GM19025 (cell line): ENCODE data around the gene MYH9.

Experiments used
- ATAC-seq: cut with Tn5 transposase; IDR thresholded peaks from one replicate; pipeline ENCODE4 v1.9.1; 2021; ENCODE audit warnings: mild to moderate bottlenecking, low read depth, moderate library complexity; ENCODE audit not compliant: unreplicated experiment

The MYH9 gene

DNA sequence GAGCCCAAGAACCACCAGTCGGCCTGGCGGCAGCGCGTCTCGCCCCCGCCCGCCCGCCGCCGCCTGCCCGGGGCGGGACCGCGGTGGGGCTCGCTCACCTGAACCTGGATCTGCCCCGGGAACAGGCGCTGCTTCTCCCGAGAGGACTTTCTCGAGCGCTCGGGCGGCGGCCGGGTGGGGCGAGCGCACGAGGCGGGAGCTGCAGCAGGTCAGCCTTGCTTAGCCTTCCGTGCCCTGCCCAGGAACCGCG is 133 bp downstream of the MYH9 start:
- peak; percentile 2 for ATAC-seq

DNA sequence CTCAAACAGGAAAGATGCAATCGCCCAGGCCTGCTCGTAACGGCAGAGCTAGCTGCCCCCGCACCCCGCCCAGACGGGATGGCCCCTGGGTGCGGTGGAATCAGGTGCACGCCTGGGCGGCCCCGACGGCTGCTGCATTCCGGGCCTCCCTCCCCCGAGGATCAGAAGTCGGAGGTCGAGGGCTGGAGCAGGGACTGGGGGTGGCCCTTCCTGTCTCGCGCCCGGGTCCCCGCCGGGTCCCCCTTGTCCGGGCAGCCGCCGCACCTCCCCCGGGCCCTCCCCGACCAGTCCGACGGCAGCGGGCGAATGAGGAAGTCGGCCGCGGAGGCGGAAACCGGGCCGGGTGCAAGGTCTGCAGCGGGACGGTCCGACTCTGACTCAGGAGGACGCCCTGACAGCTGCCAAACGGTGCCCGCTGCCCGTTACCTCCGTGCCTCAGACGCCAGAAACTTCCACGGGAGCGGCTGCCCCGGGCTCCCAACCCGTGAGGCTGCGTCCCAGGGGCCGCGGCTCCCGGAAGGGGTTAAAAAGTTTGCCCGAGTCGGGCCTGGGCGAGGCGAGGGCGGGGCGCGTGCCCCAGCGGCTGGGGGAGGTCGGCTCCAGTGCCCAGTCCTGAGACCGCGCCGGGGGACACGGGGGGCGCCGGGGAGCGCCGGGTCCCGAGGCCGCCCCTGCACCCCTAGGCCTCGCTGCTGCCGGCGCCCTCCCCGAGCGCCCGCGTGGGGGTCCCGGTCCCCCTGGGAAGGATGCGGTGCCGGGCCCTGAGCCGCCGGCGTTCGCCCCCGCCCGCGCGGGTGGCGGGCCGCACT is 663 bp downstream of the MYH9 start:
- no peak for ATAC-seq

DNA sequence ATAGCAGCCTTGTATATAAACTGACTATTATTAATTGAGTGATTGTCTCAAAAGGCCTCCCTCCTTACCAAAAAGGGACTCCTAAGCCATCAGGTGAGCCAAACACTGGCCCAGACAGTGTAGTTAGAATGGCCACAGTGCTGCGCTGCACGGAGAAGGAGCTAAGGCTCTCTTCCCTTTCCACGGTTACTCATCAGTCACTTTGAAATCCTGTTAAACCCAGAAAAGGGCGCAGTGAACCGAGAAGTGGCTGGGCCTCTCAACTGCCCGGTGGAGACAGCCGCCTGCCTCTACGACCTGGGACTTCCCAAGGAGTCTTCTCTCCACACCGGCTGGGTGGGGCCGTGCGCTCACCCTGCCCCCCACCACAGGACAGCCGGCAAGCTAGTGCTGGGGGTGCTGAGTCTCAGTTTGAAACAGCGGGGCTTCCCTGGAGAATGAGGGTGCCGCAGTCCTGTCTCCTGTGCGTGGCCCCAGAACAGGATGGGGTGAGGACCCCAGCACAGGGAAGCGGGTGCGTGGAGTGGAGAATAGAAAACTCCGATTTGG is 1.3 kb downstream of the MYH9 start:
- no peak for ATAC-seq

DNA sequence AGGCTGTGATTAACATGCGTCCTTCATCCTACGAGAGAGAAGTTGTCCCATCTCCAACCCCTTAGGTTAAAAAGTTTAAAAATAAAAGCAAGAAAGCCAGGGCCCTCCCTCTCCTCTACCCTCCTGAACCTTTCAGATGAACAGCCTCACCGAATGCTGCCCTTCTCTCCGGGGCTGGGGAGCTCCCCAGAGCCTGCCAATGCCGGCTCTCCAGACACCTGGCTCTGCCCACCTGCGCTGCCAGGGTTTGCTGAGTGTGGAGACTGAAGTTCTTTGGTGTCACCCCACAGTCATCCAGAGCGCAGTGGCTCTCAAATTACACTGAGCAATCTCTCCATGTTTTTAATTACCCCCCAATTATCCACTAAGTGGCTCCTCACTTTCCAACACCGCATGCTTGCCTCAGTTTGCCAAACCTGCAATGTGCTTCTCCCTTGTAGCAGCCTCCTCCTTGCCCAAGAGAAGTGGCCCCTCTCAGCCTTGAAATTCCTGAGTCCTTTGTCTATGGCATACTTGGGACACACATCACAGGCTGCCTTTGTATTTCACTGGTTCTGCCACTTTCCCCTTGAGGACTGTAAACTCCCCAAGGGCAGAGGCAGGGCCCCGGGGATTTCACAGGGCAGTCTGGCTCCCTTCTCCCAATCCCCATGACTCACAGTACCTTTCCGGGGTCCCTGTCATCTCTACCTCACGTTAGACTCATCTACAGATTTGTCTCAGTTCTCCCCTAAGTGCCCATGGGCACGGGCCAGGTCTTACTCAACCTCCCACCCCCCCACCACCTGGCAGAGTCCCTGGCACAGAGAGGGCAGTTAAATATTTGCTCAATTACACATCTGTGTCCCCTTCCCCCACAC is 2.0 kb downstream of the MYH9 start:
- no peak for ATAC-seq

DNA sequence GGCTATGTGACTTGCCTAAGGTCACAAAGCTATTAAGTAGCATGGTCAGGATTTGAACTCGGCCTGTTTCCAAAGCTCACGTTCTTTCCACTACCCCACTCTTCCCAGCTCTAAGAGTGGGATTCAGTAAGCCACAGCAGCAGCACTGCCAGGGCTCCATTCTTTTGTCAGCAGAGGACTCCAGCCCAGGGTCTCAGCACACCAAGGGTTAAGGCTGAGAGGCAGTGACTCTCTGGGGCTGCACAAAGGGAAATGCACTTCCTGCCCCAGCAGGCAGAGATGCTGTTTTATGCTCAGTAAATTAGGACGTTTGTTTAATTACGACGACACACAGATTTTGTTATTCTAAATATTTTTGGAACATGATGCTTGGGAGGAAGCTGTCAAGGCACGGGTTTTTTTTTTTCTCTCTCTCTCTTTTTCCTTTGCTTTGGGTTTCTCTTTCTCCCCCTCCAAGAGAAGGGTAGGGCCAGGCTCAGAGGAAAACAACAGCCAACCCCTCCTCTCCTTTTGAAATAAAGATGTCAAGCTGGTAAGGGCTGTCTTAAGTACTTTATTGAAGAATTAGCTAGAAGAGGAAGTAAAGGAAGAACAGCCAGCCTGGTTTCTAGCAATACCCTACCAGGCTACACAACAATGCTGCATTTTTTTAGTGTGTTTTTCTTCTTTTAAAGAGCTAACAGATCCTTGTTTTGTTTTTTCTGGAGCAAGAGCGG is 2.8 kb downstream of the MYH9 start:
- no peak for ATAC-seq

DNA sequence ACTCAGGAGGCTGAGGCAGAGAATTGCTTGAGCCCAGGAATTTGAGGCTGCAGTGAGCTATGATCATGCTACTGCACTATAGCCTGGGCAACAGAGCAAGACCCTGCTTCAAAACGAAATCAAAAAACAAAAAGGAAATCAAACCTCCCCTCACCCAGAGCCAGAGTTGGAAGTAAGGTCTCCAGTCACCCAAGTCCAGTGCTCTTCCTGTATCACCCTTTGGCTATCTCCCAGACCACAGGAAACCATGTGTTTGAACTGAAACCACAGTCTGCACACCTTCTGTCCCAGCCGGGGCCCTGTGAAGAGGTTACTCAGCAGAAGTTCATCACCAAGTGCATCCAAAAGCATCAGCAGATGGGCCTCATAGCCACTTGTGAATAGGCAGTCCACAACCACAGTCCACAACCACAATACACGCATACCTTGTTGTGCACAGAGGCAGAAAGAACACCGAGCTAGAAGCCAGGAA is 4.6 kb downstream of the MYH9 start:
- no peak for ATAC-seq

DNA sequence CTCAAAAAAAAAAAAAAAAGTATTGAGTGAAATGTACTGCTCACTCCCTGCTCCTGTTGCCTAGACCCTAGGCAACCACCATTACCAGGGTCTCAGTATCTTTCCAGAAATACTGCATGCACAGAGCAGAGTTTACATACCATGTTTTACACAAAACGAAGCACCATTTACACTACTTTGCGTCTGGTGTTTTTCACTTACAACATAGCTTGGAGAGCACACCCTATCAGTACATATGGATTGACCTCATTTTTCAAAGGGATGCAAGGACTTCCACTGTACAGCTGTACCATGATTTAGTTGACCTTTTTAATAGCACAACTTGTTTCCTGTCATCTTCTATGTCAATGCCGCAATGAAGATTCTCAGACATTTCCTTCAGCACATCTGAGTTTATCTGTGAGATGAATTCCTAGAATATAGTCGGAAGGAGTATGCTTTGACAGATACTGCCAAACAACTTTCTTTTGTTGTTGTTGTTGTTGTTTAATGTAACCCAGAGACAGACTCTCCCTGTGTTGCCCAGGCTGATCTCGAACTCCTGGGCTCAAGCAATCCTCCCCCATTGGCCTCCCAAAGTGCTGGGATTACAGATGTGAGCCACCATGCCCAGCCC is 6.1 kb downstream of the MYH9 start:
- ATAC-seq, result no peak

DNA sequence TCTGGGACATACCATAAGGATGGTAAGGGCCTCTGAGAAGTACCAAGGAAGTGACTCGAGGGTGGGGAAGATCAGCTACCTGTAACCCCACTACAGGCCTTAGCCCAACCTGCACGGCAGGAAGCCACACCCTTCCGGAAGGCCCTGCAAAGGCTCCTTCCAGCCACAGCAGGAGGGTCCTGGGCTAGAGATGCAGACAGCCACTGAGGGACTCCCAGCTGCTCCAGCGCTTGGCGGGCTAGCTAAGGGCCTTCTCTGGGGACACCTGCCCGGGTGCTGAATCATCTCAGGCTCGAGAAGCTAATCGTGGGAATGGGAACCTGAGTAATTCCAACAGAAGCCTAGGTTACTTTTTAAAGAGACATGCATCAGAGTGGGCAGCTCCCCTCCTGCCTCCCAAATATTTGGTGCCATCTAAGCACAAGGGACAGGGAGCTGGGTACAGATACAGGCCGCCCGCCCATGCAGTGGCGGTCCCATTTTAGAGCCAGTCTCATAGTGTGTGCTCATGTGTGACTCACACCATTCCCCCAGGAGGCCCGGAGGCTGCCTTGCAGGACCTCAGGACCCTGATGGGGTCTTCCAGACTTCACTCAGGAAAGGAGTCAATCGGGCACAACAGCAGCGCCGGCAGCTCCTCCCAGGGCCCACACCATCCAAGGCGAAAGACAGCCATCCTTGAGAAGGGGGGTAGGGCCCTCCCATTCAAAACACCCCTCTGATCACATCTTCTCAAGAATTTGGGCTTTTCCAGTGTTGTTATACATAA is 8.0 kb downstream of the MYH9 start:
- ATAC-seq, result no peak

DNA sequence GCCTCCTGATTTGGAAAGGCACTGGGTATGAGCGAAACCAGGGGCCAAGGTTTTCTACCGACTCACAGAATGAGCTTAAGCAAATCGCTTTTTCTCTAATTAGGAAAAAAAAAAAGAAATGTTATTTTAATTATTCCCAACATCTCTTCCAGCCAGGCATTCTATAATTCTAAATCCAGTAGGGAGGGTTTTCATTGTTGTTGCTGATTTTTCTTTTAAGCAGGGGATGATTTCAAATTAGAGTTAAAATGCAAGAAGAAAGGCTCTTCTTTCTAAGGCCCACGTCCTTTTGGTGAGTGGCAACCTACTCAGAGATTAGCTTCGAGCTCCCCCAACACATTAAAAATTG is 8.9 kb downstream of the MYH9 start:
- ATAC-seq, result no peak

DNA sequence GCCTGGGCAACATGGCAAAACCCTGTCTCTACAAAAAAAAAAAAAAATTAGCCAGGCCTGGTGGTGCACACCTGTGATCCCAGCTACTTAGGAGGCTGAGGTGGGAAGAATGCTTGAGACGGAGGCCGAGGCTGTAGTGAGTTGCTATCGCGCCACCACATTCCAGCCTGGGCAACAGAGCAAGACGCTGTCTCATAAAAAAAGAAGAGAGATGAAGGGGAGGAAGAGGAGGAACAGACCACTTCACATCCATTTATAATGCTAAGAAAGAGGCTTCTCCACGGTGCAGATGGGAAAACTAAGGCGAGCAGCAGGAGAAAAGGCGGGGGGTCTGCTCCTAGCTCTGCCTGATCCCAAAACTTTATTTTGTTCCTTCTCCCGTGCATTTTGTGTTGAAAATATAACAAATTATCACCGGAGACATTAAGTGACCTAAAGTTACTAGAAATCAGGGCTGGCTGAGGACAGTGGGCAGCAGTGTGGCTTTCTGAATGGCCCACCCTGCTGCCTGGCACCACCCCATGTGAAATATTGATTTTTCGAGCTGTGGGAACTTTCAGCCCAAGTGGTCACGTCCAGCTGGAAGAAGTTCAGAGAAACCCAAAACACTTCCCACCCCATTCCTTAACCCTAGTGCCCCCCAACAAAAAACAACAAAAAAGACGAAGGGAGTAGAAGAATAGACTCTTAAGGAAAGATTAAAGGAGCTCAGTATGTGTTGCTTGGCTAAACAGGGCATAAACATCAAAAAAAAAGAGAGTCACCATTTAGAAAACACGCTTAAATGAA is 9.5 kb downstream of the MYH9 start:
- no peak for ATAC-seq

DNA sequence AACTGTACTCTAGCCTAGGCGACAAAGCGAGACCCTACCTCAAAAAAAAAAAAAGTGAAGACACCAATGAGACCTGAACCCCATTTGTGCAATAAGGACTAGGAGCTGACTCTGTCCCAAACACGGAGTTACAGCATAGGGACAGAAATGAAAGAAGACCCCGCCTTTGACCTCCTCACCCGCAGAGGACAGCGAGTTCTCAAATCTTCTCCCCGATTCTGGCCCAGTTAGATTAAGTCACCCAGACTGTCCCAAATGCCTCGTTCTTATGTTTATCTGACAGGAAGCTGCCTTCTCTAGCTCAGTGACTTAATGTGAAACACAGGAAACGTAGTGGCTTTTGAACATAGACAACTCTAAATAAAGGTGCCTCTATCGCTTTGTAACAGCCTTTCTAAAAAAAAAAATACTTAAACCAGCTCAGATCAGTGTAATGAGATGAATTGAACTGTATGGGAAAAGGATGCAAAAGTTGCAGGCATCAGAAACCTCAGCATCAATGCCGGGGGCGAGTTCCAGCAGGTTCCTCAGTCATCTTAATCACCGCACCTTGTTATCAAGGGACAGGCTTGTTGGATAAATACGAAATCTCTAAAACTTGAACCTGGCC is 10.6 kb downstream of the MYH9 start:
- no peak for ATAC-seq

DNA sequence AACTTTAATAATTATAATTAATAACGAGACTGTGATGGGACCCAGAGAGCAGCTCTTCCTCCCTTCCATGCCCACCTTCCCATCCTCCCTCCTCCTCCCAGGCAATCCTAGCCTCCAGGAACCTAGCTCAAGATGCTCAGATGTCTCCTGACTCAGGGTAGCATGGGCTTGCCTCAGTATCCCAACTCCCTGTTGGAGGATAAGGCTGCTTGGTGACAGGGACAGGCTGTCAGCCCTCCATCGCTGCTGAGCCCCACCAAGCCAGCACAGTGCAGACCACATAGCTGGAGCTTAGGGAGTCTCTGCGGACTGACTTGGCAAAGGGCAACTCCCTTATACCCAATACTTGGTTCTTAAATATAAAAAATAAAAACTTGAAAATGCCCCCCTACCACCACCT is 11.5 kb downstream of the MYH9 start:
- ATAC-seq, result no peak

DNA sequence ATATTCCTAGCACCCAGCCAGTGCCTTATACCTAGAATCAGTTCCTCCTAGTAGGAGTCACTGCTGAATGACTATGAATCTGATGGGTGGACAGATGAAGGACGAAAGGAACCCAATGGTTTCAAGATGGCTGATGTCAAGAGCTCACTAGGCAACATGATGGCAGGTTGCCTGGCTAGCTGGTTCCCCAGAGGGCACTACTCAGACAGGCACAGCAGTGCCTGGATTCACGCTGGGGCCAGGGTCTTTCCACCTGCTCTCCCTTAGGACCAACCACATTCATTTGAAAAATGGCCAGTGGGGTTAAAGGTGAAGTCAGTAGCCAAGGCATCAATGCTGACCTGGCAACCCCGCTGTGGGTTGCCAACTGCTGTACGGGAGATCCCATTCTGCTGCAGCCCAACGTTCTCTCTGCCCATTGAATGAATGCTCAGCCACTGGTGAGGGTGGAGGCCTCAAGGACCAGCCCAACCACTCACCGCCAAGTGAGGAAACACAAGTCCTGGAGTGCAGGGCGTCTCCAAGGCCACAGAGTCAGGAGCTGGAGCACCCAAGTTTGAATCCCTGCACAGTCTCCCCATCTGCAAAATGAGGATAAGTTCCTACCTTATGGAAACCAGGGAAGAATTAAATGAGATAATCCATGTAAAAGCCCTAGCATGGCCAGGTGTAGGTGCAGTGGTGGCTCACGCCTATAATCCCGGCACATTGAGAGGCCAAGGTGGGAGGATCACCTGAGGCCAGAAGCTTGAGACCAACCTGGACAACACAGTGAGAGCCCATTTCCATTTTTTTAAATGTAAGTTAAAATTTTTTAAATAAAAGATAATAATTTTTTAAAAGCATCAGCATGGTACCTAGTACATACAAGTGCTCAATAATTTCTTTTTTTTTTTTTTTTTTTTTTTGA is 12.4 kb downstream of the MYH9 start:
- no peak for ATAC-seq

DNA sequence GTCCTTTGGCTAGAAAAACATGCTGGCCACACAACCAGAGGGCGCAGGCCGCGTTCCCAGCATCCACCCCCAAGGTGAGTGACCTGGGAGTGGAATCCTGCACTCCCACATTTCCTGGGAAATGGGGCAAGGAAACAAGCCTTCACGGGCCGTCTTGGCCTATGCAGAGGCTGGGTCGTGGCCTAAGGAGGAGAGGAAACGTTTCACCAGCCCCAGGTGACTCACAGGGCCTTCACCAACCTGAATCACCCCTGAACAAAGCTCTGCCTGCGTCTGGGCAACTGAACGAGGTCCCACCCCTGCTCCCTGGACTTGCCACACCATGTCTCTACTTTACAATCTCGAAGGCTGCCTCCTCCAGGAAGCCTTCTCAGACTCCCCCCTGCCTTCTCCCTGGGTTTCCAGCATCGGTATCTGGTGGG is 13.2 kb downstream of the MYH9 start:
- ATAC-seq, result no peak

DNA sequence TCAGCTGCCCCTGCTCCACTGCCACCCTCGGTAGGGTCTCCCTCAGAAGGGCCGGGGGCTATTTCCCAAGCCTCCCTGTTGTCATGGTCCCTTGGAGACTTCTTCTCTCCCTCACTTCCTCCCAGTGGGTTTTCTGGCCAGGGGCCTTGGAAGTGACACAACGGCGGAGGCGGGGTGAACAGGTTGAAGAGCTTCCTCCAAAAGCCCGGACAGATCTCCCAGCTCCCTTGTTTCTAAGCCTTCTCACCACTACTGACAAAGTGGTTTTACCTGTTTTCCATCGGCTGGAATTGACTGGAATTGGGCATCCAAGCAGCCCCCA is 14.5 kb downstream of the MYH9 start:
- ATAC-seq, result no peak

DNA sequence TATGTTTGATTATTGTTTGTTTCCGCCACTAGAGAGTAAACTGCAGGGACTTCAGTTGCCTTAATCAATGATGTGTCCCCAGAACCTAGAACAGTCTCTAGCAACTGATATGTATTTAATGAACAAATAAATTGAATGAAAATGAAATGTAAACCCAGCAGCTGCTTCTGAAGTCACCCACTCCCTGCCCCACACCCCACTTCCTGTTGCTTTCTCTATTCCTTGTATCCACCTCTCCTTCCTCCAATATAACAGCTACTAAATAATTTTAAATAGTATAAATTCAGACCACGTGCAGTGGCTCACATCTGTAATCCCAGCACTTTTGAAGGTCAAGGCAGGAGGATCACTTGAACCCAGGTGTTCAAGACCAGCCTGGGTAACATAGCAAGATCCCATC is 15.8 kb downstream of the MYH9 start:
- ATAC-seq, result no peak

DNA sequence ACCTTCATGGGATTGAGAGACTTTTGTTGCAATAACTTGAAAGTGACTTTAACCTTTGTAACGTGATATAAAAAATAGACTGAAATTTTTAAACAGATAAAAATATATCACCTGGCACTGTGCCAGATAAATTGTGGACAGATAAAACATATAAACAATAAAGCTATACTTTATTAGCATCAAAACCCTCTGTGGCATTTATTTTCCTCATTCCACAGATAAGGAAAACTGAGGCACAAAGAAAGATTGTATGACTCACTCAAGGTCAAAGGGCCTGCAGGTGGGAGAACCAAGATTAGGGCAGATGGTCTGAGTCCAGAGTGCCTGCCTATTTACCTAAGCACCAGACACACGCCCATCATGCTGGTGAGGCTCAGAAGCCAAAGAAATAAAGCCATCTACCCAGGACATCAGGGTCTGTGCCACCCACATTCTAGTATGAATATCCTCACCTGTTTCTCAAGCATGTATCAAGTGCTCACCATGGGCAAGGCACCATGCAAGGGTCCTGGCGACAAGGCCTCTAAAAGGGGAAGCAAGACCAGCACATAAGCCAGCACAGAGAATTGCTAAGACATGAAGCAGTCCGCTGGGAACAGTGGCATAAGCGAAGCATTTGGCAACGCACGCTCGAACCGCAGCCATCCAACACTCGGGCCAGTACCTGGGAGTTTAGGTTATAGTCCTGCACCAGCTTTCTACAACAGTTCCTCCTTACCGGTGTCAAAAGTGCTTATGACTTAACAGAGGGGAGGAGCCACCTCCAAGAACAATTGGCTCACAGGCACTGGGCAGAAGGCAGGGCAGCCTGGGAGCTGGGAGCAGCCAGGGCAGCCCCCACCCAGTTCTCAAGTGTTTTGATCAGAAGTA is 17.6 kb downstream of the MYH9 start:
- ATAC-seq, result no peak
